GM19043 (cell line): ENCODE results near the gene FILIP1L.

Experiments
- ATAC-seq: cut with Tn5 transposase; IDR thresholded peaks from one replicate; pipeline ENCODE4 v1.9.1; 2021; ENCODE audit warnings: low read depth; ENCODE audit not compliant: unreplicated experiment

The FILIP1L gene

GRCh38 chr3:99823723-99824711 lies 290.3 kb downstream of the FILIP1L start:
- no peak for ATAC-seq

GRCh38 chr3:99818818-99819217 lies 295.5 kb downstream of the FILIP1L start:
- no peak for ATAC-seq

- peak; percentile 96 for ATAC-seq
These were observed 296.7 kb downstream of the FILIP1L start, which contains the start of gene CMSS1 for GRCh38 chr3:99817437-99818240. TSS of gene CMSS1 (plus strand) at chr3:99817862.

GRCh38 chr3:99817047-99817436 lies 297.3 kb downstream of the FILIP1L start:
- ATAC-seq: no peak

GRCh38 chr3:99810403-99810802 lies 303.9 kb downstream of the FILIP1L start:
- no peak for ATAC-seq

- ATAC-seq: no peak
These were observed 304.7 kb downstream of the FILIP1L start for GRCh38 chr3:99809565-99809964.

- no peak for ATAC-seq
These were observed 306.0 kb downstream of the FILIP1L start for GRCh38 chr3:99808163-99808794.

- ATAC-seq: no peak
These were observed 309.1 kb downstream of the FILIP1L start for GRCh38 chr3:99805160-99805559.

GRCh38 chr3:99803297-99803696 lies 311.0 kb downstream of the FILIP1L start:
- ATAC-seq: no peak

- ATAC-seq: no peak
These were observed 314.9 kb downstream of the FILIP1L start for GRCh38 chr3:99799422-99799821.

GRCh38 chr3:99795573-99795972 lies 318.7 kb downstream of the FILIP1L start:
- ATAC-seq: no peak

- ATAC-seq: no peak
These were observed 319.8 kb downstream of the FILIP1L start for GRCh38 chr3:99794485-99794884.

- peak; percentile 92 for ATAC-seq
These were observed 325.1 kb downstream of the FILIP1L start for GRCh38 chr3:99789011-99789721.
